GM10847 (cell line): ENCODE results near the gene EDARADD.

Experiments
- POLR2A ChIP-seq: IDR thresholded peaks from 2 replicates; pipeline ENCODE4 v1.6.1; 2011; ENCODE audit not compliant: insufficient read length; ENCODE audit errors: extremely low read depth

The EDARADD gene

DNA sequence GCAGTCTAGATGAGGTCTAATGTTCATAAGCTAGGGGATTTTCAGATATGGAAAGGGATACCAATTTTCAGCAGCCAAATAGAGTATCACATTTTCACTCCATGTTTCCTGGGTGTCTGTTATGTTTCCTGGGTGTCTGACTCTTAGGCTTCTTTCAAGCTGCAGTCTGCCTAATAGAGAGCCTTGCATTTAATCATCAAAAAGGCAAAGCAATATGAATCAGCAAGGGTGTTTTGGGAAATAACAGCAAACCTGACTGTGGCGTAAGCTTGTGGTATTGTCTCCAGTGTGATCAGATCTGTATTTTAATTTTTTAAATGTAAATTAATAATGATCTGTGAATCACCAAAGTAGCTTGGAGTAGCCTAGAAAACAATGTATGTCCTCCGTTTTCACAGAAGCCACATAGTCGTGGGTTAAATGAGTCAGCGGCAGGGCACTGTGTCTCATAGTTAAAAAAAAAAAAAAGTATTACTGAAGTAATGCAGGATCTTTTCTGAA lies 140.1 kb downstream of the EDARADD start:
- no peak for TF ChIP-seq POLR2A
